K562 (cell line): ENCODE measurements around the gene STK11. TPM values are rescaled to one million over a fixed set of nuclear protein-coding genes. Genes with fewer than 3 reads are reported as not detected.

Experiments
- CSDE1 ChIP-seq, 2 experiments: fragments of 450-650 bp; IDR thresholded peaks; 2 replicates each; pipeline ENCODE4 v1.6.1; 2016; ENCODE audit warnings: mild to moderate bottlenecking in 1 of 2
- KDM2B ChIP-seq: fragments of 250-450 bp; sonication (Bioruptor Pico); IDR thresholded peaks from 2 replicates; pipeline ENCODE4 v1.8.0; 2021; ENCODE audit warnings: mild to moderate bottlenecking, moderate library complexity
- MEIS2 ChIP-seq: fragments of 450-650 bp; IDR thresholded peaks from 2 replicates; pipeline ENCODE4 v1.6.1; 2014; ENCODE audit warnings: mild to moderate bottlenecking; ENCODE audit not compliant: partially characterized antibody
- NCOA2 ChIP-seq, 2 experiments: fragments of 450-650 bp; IDR thresholded peaks; 2 replicates each; pipeline ENCODE4 v1.6.1; 2018; ENCODE audit warnings: mild to moderate bottlenecking in 2 of 2, moderate library complexity in 1 of 2; ENCODE audit not compliant: partially characterized antibody in 2 of 2
- NEUROD1 ChIP-seq: fragments of 150-350 bp; IDR thresholded peaks from 2 replicates; pipeline ENCODE4 v1.6.1; 2014; ENCODE audit warnings: borderline replicate concordance, low read length, low read depth; ENCODE audit not compliant: partially characterized antibody
- NONO ChIP-seq, 2 experiments: fragments of 200-400 bp in 1 of 2; fragments of 450-650 bp in 1 of 2; formaldehyde crosslinking in 1 of 2; IDR thresholded peaks; 2 replicates each; pipeline ENCODE4 v1.6.1; 2017; ENCODE audit warnings: low read depth in 2 of 2, mild to moderate bottlenecking in 2 of 2, moderate library complexity in 2 of 2, low read length in 1 of 2
- POLR2B ChIP-seq: fragments of 450-650 bp; IDR thresholded peaks from 2 replicates; pipeline ENCODE4 v1.6.1; 2018; ENCODE audit warnings: low read depth; ENCODE audit not compliant: partially characterized antibody
- RBM25 ChIP-seq: fragments of 200-400 bp; formaldehyde crosslinking; IDR thresholded peaks from 2 replicates; pipeline ENCODE4 v1.6.1; 2018; ENCODE audit warnings: low read length, low read depth, moderate library complexity; ENCODE audit not compliant: severe bottlenecking
- RFX7 ChIP-seq: fragments of 250-450 bp; sonication (Bioruptor Pico); IDR thresholded peaks from 2 replicates; pipeline ENCODE4 v1.5.1; 2021; ENCODE audit warnings: mild to moderate bottlenecking
- SOX6 ChIP-seq: fragments of 450-650 bp; IDR thresholded peaks from 2 replicates; pipeline ENCODE4 v1.6.1; 2014; ENCODE audit warnings: mild to moderate bottlenecking
- SP2 ChIP-seq: IDR thresholded peaks from 2 replicates; pipeline ENCODE4 v1.6.1; 2011; ENCODE audit warnings: mild to moderate bottlenecking, low read depth, low read length, moderate library complexity; ENCODE audit not compliant: poor library complexity, severe bottlenecking; ENCODE audit errors: extremely low read depth
- TAF9B ChIP-seq: fragments of 450-650 bp; IDR thresholded peaks from 2 replicates; pipeline ENCODE4 v1.6.1; 2018; ENCODE audit warnings: mild to moderate bottlenecking; ENCODE audit not compliant: partially characterized antibody
- TEAD1 ChIP-seq, 2 experiments: fragments of 450-650 bp in 1 of 2; sonication (generic) in 1 of 2; formaldehyde crosslinking; IDR thresholded peaks; 2 replicates each; pipeline versions ENCODE4 v1.4.0 to v1.8.0; 2020 to 2022; ENCODE audit warnings: mild to moderate bottlenecking in 2 of 2, missing genetic modification reagents in 1 of 2
- ZFX ChIP-seq: sonication (generic); formaldehyde crosslinking; IDR thresholded peaks from 2 replicates; pipeline ENCODE4 v1.8.0; 2022; ENCODE audit warnings: mild to moderate bottlenecking, missing genetic modification reagents, moderate library complexity
- ZNF41 ChIP-seq: fragments of 250-450 bp; sonication (Bioruptor Pico); conservative IDR thresholded peaks from 2 replicates; pipeline ENCODE4 v1.4.0; 2020; ENCODE audit warnings: mild to moderate bottlenecking
- ZNF75A ChIP-seq: fragments of 450-650 bp; formaldehyde crosslinking; IDR thresholded peaks from 2 replicates; pipeline ENCODE4 v1.4.0; 2020; ENCODE audit warnings: mild to moderate bottlenecking
- polyA plus RNA-seq, 8 experiments: library from polyadenylated mRNA; depleted of rRNA in 4 of 8; stranded (reverse) in 5 of 8; unstranded in 3 of 8; fragments of >200 nt; fragmentation: Nextera tagmentation in 2 of 8; fragmentation: Illumina TruSeq in 1 of 8; extraction: Ambion mirVana in 2 of 8; extraction: Trizol in 1 of 8; gene quantifications; 2 replicates each; pipeline versions ENCODE4 v1.2.1 to v1.2.3, GENCODE V29; 2011 to 2014; ENCODE audit warnings: inconsistent platforms in 1 of 8, missing spikeins in 1 of 8
- total RNA-seq, 7 experiments: library from RNA; depleted of rRNA in 6 of 7; stranded (reverse); fragments of >200 nt in 6 of 7; fragmentation: Illumina TruSeq in 2 of 7; extraction: Trizol in 2 of 7; gene quantifications; 2 replicates each; pipeline versions ENCODE4 v1.2.1 to v1.2.3, GENCODE V29; 2011 to 2021; ENCODE audit warnings: low replicate concordance in 1 of 7
- TF ChIP-seq, protein P1 (sequence below), 2 experiments: IDR thresholded peaks; 2 replicates each; pipeline ENCODE4 v1.6.1; 2011; ENCODE audit warnings: borderline replicate concordance in 1 of 2, control low read depth in 1 of 2, low read depth in 1 of 2, low read length in 1 of 2, mild to moderate bottlenecking in 1 of 2, mixed read lengths in 1 of 2, moderate library complexity in 1 of 2; ENCODE audit not compliant: insufficient read depth in 1 of 2, insufficient read length in 1 of 2, poor library complexity in 1 of 2, severe bottlenecking in 1 of 2; ENCODE audit errors: extremely low read depth in 1 of 2
- TF ChIP-seq, protein P2 (sequence below): sonication (generic); formaldehyde crosslinking; IDR thresholded peaks from 2 replicates; pipeline ENCODE4 v1.8.1; 2023; ENCODE audit warnings: mild to moderate bottlenecking, missing genetic modification reagents
- TF ChIP-seq, protein P3 (sequence below), 3 experiments: fragments of 200-800 bp in 1 of 3; fragments of 250-450 bp in 1 of 3; fragments of 450-650 bp in 1 of 3; sonication (Bioruptor Pico) in 1 of 3; sonication (Bioruptor generic) in 1 of 3; formaldehyde crosslinking in 1 of 3; IDR thresholded peaks; 2 replicates each; pipeline versions ENCODE4 v1.6.1 to v1.8.0; 2016 to 2022; ENCODE audit warnings: mild to moderate bottlenecking in 2 of 3, missing genetic modification characterization in 2 of 3, missing compliant biosample characterization in 1 of 3, moderate library complexity in 1 of 3

The STK11 gene
- total and polyA plus RNA-seq, 9 of the 15 experiments (the other 6 are each of a cell fraction or from before 2014, with no cell fraction given) = 0.15 to 96.5 (median 31.7) TPM

DNA sequence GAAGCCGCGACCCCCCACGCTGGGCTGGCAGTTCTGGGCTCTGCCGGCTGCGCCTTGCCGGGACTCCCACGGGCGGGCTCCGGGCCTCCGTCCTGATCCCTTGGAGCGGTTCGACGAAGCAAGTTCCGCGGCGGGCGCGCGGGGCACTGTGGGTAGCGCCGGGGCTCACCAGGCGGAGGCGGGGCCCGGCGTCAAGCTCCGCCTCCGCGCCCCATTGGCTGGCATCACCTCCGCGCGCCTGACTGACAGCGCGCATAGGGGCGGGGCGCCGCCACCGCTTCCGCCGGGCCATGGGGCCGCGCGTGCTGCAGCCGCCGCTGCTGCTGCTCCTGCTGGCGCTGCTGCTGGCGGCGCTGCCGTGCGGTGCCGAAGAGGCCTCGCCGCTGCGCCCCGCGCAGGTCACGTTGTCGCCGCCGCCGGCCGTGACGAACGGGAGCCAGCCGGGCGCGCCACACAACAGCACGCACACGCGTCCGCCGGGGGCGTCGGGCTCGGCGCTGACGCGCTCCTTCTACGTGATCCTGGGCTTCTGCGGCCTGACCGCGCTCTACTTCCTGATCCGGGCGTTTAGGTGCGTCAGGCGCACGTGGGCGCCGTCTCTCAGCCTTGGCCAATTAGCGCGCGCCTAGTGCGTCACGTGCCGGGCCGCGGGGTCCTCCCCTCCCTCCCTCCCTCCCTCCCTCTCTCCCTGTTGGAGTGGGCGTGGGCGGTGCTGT is 69.8 kb downstream of the STK11 start, which contains the start of gene FAM174C (continued):
- peak; percentile 90 for TF ChIP-seq RBM25
- TF ChIP-seq CSDE1 (IDR thresholded peaks at IDR 0.05) = no peak
- peak; percentile 66 to 96 for TF ChIP-seq NONO (IDR thresholded peaks at IDR 0.05; ENCODE audit: low read depth in 2 of 2, low read length in 1 of 2)
- TF ChIP-seq NCOA2 (IDR thresholded peaks at IDR 0.05; ENCODE audit: partially characterized antibody in 2 of 2) = no peak
- peak; percentile 57 for TF ChIP-seq NEUROD1
- TF ChIP-seq, protein P1, sequence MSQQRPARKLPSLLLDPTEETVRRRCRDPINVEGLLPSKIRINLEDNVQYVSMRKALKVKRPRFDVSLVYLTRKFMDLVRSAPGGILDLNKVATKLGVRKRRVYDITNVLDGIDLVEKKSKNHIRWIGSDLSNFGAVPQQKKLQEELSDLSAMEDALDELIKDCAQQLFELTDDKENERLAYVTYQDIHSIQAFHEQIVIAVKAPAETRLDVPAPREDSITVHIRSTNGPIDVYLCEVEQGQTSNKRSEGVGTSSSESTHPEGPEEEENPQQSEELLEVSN (IDR thresholded peaks at IDR 0.05; ENCODE audit: borderline replicate concordance in 1 of 2, extremely low read depth in 1 of 2, insufficient read depth in 1 of 2, insufficient read length in 1 of 2, low read depth in 1 of 2, low read length in 1 of 2, poor library complexity in 1 of 2, severe bottlenecking in 1 of 2) = peak; percentile 71 to 73
- TF ChIP-seq, protein P2, sequence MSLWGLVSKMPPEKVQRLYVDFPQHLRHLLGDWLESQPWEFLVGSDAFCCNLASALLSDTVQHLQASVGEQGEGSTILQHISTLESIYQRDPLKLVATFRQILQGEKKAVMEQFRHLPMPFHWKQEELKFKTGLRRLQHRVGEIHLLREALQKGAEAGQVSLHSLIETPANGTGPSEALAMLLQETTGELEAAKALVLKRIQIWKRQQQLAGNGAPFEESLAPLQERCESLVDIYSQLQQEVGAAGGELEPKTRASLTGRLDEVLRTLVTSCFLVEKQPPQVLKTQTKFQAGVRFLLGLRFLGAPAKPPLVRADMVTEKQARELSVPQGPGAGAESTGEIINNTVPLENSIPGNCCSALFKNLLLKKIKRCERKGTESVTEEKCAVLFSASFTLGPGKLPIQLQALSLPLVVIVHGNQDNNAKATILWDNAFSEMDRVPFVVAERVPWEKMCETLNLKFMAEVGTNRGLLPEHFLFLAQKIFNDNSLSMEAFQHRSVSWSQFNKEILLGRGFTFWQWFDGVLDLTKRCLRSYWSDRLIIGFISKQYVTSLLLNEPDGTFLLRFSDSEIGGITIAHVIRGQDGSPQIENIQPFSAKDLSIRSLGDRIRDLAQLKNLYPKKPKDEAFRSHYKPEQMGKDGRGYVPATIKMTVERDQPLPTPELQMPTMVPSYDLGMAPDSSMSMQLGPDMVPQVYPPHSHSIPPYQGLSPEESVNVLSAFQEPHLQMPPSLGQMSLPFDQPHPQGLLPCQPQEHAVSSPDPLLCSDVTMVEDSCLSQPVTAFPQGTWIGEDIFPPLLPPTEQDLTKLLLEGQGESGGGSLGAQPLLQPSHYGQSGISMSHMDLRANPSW = peak; percentile 85; the same call in 1 of the 2 replicates
- TF ChIP-seq POLR2B = peak; percentile 84
- 0 out of 4 replicates have a peak, but pooled peaks of 1 of the 2 experiments have one; percentile 54 for TF ChIP-seq TEAD1 (CRISPR knock-in tag; IDR thresholded peaks at IDR 0.05)
- peak; percentile 13 for TF ChIP-seq SP2
- peak; percentile 18 for TF ChIP-seq MEIS2
- TF ChIP-seq RFX7 (CRISPR knock-in tag) = no peak
- TF ChIP-seq ZNF41 (CRISPR knock-in tag) = 0 out of 2 replicates have a peak, but pooled peaks have one; percentile 2
- TF ChIP-seq SOX6 = peak; percentile 43
- peak; percentile 64 for TF ChIP-seq ZNF75A (CRISPR knock-in tag)
- TF ChIP-seq TAF9B = no peak
- peak; percentile 81 for TF ChIP-seq ZFX
- TF ChIP-seq, protein P3, sequence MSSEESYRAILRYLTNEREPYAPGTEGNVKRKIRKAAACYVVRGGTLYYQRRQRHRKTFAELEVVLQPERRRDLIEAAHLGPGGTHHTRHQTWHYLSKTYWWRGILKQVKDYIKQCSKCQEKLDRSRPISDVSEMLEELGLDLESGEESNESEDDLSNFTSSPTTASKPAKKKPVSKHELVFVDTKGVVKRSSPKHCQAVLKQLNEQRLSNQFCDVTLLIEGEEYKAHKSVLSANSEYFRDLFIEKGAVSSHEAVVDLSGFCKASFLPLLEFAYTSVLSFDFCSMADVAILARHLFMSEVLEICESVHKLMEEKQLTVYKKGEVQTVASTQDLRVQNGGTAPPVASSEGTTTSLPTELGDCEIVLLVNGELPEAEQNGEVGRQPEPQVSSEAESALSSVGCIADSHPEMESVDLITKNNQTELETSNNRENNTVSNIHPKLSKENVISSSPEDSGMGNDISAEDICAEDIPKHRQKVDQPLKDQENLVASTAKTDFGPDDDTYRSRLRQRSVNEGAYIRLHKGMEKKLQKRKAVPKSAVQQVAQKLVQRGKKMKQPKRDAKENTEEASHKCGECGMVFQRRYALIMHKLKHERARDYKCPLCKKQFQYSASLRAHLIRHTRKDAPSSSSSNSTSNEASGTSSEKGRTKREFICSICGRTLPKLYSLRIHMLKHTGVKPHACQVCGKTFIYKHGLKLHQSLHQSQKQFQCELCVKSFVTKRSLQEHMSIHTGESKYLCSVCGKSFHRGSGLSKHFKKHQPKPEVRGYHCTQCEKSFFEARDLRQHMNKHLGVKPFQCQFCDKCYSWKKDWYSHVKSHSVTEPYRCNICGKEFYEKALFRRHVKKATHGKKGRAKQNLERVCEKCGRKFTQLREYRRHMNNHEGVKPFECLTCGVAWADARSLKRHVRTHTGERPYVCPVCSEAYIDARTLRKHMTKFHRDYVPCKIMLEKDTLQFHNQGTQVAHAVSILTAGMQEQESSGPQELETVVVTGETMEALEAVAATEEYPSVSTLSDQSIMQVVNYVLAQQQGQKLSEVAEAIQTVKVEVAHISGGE (CRISPR knock-in tag; IDR thresholded peaks at IDR 0.05) = peak in 1 of 3 experiments; percentile 70; a peak in 2 of 6 replicates
- 0 out of 2 replicates have a peak, but pooled peaks have one; percentile 38 for TF ChIP-seq KDM2B
